ENCODE results near the gene GFRA1.

DNA sequence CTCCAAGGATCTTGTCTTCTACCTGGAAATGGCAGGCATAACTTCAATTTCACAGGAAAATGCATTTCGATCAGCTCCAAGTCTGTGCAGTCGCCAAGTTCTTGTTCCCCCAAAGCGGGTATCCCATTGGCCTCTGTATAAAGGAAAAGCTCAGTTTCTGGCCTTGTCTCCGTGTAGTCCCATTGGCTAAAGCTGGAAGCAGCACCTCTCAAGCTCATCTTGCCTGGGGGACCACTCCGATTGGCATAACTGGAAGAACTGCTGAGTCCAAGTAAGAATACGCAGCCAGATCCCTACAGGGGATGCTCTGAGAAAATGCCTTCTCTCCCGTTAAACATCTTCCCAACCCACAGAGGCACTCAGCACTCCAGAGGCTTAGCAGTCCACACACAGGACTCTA is 205.2 kb downstream of the GFRA1 start:
- TF ChIP-seq CTCF (IDR thresholded peaks at IDR 0.05): no peak
- TF ChIP-seq POLR2A (IDR thresholded peaks at IDR 0.05): no peak
